Fibroblast of lung (primary cell): ENCODE data around the gene USP32.

Experiments
- EZH2 ChIP-seq: IDR thresholded peaks from 2 replicates; pipeline ENCODE4 v1.5.1; 2012; ENCODE audit warnings: low read length, control low read depth, mild to moderate bottlenecking; ENCODE audit errors: missing control alignments
- TF ChIP-seq, protein P1 (sequence below), 2 donors: IDR thresholded peaks in 1 of 2; conservative IDR thresholded peaks in 1 of 2; 1 replicate in 1 of 2; 2 replicates in 1 of 2; pipeline ENCODE4 v1.5.1; 2011 to 2012; ENCODE audit warnings: low read length in 2 of 2, control low read depth in 1 of 2, inconsistent platforms in 1 of 2, low read depth in 1 of 2, mild to moderate bottlenecking in 1 of 2

DNA sequence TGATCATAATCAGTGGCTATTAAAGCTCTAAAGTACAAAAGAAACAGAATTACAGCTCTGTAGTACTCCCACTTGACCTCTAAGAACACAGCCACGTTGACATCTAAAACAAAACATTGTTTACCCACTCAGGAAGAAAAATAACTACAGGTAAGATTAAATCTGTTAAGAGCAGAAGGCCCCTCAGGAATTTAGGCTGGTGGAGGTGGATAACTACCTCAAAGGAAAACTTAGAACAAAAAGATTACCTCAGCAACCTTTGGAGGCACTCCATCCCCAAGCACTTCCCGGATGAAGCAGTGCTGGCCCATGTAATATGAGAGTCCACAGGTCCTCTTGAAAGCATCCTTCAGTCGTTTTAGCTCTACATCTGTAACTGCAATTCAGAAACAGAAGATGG is 46.7 kb downstream of the USP32 start:
- TF ChIP-seq, protein P1, sequence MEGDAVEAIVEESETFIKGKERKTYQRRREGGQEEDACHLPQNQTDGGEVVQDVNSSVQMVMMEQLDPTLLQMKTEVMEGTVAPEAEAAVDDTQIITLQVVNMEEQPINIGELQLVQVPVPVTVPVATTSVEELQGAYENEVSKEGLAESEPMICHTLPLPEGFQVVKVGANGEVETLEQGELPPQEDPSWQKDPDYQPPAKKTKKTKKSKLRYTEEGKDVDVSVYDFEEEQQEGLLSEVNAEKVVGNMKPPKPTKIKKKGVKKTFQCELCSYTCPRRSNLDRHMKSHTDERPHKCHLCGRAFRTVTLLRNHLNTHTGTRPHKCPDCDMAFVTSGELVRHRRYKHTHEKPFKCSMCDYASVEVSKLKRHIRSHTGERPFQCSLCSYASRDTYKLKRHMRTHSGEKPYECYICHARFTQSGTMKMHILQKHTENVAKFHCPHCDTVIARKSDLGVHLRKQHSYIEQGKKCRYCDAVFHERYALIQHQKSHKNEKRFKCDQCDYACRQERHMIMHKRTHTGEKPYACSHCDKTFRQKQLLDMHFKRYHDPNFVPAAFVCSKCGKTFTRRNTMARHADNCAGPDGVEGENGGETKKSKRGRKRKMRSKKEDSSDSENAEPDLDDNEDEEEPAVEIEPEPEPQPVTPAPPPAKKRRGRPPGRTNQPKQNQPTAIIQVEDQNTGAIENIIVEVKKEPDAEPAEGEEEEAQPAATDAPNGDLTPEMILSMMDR (conservative IDR thresholded peaks at IDR 0.05 in 1 of 2, IDR thresholded peaks at IDR 0.05 in 1 of 2; ENCODE audit: low read depth in 1 of 2, low read length in 2 of 2) = no peak
- no peak for TF ChIP-seq EZH2
